Measurements from ENCODE around the gene TWSG1.
A peak's percentile ranks its signal among the peaks of the same experiment; 100 is the strongest.

Gene TWSG1

DNA sequence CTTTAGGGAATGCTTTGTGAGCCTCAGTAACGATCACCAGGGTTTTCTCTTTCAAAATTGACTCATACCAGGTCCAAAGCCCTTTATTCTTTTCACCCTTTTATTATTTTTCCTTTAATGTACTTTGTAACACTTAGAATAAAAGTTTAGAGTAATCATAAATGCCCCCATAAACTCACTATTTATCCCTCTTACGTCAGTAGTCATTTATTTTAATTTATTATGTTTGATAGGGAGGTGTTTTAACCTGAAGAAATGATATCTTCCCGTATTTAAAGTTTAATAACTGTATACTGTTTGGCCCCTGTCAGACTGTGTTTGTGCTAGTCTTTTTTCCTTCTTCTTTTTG, 1.1 kb downstream of the TWSG1 start:
- peaks cover 29% of the 10 kb centered on the region for H3K4me1 ChIP-seq (ENCODE audit: insufficient read depth, low read length, poor library complexity, severe bottlenecking)
- peaks cover 17% of the 10 kb centered on the region for H3K79me2 ChIP-seq (ENCODE audit: insufficient read depth, low read length)
- peak overlapping the region; percentile 89 for H3K4me2 ChIP-seq (ENCODE audit: low read depth, low read length, poor library complexity, severe bottlenecking)
- no peak for TF ChIP-seq EZH2phosphoT487 (IDR thresholded peaks at IDR 0.05; ENCODE audit: borderline replicate concordance)
- TF ChIP-seq, protein P1, sequence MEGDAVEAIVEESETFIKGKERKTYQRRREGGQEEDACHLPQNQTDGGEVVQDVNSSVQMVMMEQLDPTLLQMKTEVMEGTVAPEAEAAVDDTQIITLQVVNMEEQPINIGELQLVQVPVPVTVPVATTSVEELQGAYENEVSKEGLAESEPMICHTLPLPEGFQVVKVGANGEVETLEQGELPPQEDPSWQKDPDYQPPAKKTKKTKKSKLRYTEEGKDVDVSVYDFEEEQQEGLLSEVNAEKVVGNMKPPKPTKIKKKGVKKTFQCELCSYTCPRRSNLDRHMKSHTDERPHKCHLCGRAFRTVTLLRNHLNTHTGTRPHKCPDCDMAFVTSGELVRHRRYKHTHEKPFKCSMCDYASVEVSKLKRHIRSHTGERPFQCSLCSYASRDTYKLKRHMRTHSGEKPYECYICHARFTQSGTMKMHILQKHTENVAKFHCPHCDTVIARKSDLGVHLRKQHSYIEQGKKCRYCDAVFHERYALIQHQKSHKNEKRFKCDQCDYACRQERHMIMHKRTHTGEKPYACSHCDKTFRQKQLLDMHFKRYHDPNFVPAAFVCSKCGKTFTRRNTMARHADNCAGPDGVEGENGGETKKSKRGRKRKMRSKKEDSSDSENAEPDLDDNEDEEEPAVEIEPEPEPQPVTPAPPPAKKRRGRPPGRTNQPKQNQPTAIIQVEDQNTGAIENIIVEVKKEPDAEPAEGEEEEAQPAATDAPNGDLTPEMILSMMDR (conservative IDR thresholded peaks at IDR 0.05; ENCODE audit: low read length): no peak
- H4K20me1 ChIP-seq (ENCODE audit: insufficient read depth, low read length, poor library complexity, severe bottlenecking): peaks cover 8% of the 10 kb centered on the region
- H3K4me3 ChIP-seq (ENCODE audit: low read length, poor library complexity, severe bottlenecking): peak overlapping the region; percentile 77
- no peaks in the 10 kb centered on the region for H3K36me3 ChIP-seq (ENCODE audit: insufficient read depth, low read length)
- H3K9ac ChIP-seq (ENCODE audit: low read depth, low read length, poor library complexity, severe bottlenecking): peak overlapping the region; percentile 70
- no peaks in the 10 kb centered on the region for H3K9me3 ChIP-seq (ENCODE audit: insufficient read depth, low read depth, low read length)
- no peaks in the 10 kb centered on the region for H3K9me2 ChIP-seq (replicated peaks; ENCODE audit: low read depth, low read length)
- no peak overlapping the region for H2AFZ ChIP-seq (ENCODE audit: low read length)
- H3K27me3 ChIP-seq (ENCODE audit: insufficient read depth, low read length, poor library complexity, severe bottlenecking): no peaks in the 10 kb centered on the region
- no peaks in the 10 kb centered on the region for H3F3A ChIP-seq (ENCODE audit: low read depth)

DNA sequence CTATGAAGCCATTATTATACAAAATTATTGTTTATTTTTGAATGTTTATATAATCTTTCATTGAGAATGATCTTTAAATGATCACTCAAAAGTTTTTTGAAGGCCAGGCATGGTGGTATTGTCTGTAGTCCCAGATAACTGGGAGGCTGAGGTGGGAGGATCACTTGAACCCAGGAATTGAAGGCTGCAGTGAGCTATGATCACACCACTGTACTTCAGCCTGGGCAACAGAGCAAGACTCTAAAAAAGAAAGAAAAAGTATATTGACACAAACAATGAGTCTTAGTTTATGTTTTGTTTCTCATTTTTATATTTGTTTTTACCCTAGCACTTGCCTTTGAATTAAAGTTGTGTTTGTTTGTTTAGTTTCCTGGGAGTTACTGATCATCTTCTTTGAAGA, 2.3 kb downstream of the TWSG1 start:
- Histone ChIP-seq H3K9ac (ENCODE audit: low read depth, low read length, poor library complexity, severe bottlenecking) (no peak overlapping the region), H3F3A (ENCODE audit: low read depth) (no peaks in the 10 kb centered on the region), H2AFZ (ENCODE audit: low read length) (no peak overlapping the region), H3K4me1 (ENCODE audit: insufficient read depth, low read length, poor library complexity, severe bottlenecking) (peaks cover 29% of the 10 kb centered on the region), H3K27me3 (ENCODE audit: insufficient read depth, low read length, poor library complexity, severe bottlenecking) (no peaks in the 10 kb centered on the region), H3K9me2 (replicated peaks; ENCODE audit: low read depth, low read length) (no peaks in the 10 kb centered on the region), H3K79me2 (ENCODE audit: insufficient read depth, low read length) (peaks cover 17% of the 10 kb centered on the region), H3K9me3 (ENCODE audit: insufficient read depth, low read depth, low read length) (no peaks in the 10 kb centered on the region), H3K36me3 (ENCODE audit: insufficient read depth, low read length) (no peaks in the 10 kb centered on the region), H3K4me3 (ENCODE audit: low read length, poor library complexity, severe bottlenecking) (peak overlapping the region; percentile 33), H4K20me1 (ENCODE audit: insufficient read depth, low read length, poor library complexity, severe bottlenecking) (peaks cover 8% of the 10 kb centered on the region), H3K4me2 (ENCODE audit: low read depth, low read length, poor library complexity, severe bottlenecking) (peak overlapping the region; percentile 89)
- TF ChIP-seq EZH2phosphoT487 (IDR thresholded peaks at IDR 0.05; ENCODE audit: borderline replicate concordance): no peak
- TF ChIP-seq, protein P1 (conservative IDR thresholded peaks at IDR 0.05; ENCODE audit: low read length): no peak

DNA sequence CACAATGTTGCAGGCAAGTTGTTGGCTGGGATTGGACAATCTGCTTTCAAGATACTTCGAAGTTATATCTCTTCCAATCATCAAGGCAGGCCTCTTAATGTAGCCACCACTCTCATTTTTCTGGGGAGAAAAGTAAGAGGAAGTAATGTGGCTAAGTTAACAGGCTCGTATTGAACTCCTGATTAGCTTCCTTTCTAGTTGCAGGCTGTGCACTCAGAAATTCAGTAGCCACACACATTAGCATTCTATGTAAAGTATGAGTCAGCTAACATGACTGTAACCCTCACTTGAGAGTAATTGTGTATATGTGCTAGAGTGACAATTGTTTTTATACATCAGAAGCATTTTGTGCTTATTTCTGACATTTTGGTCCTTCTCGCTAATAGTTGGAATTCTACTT, 3.3 kb downstream of the TWSG1 start:
- no peaks in the 10 kb centered on the region for H3K27me3 ChIP-seq (ENCODE audit: insufficient read depth, low read length, poor library complexity, severe bottlenecking)
- no peaks in the 10 kb centered on the region for H3K9me3 ChIP-seq (ENCODE audit: insufficient read depth, low read depth, low read length)
- peaks cover 29% of the 10 kb centered on the region for H3K4me1 ChIP-seq (ENCODE audit: insufficient read depth, low read length, poor library complexity, severe bottlenecking)
- no peaks in the 10 kb centered on the region for H3F3A ChIP-seq (ENCODE audit: low read depth)
- H3K9ac ChIP-seq (ENCODE audit: low read depth, low read length, poor library complexity, severe bottlenecking): peak overlapping the region; percentile 11
- peak overlapping the region; percentile 89 for H3K4me2 ChIP-seq (ENCODE audit: low read depth, low read length, poor library complexity, severe bottlenecking)
- H3K79me2 ChIP-seq (ENCODE audit: insufficient read depth, low read length): peaks cover 17% of the 10 kb centered on the region
- peak overlapping the region; percentile 39 for H3K4me3 ChIP-seq (ENCODE audit: low read length, poor library complexity, severe bottlenecking)
- H2AFZ ChIP-seq (ENCODE audit: low read length): no peak overlapping the region
- H3K9me2 ChIP-seq (replicated peaks; ENCODE audit: low read depth, low read length): no peaks in the 10 kb centered on the region
- no peaks in the 10 kb centered on the region for H3K36me3 ChIP-seq (ENCODE audit: insufficient read depth, low read length)
- TF ChIP-seq, protein P1 (conservative IDR thresholded peaks at IDR 0.05; ENCODE audit: low read length): no peak
- TF ChIP-seq EZH2phosphoT487 (IDR thresholded peaks at IDR 0.05; ENCODE audit: borderline replicate concordance): no peak
- H4K20me1 ChIP-seq (ENCODE audit: insufficient read depth, low read length, poor library complexity, severe bottlenecking): peaks cover 8% of the 10 kb centered on the region
